SIG-M5 (cell line): ENCODE results near the gene RPL18A.

Experiments used
- DNase-seq: peaks from one replicate; lab custom pipeline; 2025; lab: John Stamatoyannopoulos, UW

RPL18A gene

DNA sequence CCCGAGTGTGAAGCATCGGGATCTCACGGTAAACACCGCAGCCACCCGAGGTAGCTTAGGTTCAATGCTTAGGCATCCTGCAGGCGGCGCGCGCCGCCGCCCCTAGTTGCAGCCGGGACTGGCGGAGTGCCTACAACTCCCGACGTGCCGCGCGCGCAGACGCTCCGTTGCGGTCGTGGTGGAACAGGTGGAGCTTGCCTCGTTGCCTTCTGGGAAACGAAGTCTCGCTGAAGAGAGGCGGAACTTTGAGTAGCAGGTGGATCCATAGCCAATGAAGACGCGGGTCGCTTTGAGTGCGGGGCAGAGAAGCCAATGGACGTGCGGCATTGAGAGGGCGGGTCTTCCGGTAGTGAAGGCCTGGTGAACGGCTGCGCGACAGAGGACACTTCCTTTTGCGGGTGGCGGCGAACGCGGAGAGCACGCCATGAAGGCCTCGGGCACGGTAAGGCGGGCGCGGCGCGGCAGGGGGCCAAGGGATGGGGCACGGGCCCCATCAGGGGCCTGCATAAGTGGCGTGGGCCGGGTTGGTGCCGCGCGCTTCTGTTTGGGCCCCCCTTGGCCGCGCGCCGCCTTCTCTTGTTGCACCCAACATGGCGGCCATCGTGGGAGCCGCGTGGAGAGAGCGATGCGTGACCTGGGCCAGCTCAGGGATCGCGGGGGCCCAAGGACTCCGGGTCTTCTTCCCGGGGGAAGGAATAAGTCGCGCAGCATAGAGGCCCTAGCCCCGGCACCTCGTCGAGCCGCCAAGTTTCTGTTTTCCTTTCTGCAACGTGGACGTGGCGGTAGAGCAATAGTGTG lies at the start of gene RPL18A:
TSS of gene RPL18A (plus strand) at position 378 of the 798 bp plus-strand sequence. CDS start at position 425, 47 bp downstream.
- peak; percentile 98 for DNase-seq

DNA sequence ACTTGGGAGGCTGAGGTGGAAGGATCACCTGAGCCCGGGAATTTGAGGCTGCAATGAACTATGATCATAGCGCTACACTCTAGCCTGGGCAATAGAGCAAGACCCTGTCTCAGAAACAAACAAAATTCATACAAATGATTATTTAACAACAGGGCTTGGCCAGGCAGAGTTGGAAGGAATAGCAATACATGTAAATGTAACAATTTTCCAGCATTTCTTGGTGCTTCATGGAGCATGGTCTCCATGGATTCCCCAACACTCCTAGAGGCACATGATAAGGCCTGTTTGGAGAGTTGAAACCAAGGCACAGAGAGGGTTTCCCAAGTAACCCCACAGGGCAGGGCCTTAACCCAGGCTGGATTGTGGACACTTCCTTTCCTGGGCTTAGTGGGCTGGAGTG lies 48.6 kb upstream of the RPL18A start:
- no peak for DNase-seq

DNA sequence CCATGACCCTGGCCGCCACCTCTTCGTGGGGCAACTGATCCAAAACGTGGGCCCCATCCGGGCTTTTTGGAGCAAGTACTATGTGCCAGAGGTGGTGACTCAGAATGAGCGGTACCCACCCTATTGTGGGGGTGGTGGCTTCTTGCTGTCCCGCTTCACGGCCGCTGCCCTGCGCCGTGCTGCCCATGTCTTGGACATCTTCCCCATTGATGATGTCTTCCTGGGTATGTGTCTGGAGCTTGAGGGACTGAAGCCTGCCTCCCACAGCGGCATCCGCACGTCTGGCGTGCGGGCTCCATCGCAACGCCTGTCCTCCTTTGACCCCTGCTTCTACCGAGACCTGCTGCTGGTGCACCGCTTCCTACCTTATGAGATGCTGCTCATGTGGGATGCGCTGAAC lies 48.0 kb upstream of the RPL18A start:
- no peak for DNase-seq

DNA sequence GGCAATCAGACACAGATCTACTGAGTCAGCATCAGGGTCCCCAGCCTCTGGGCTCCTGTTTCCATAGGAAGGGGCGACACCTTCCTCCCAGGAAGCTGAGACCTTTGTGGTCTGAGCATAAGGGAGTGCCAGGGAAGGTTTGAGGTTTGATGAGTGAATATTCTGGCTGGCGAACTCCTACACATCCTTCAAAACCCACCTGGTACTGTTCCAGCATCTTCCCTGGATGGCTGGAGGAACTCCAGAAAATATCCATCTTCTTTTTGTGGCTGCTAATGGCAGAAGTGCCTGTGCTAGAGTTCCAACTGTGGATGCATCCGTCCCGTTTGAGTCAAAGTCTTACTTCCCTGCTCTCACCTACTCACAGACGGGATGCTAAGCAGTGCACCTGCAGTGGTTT lies 47.6 kb upstream of the RPL18A start:
- no peak for DNase-seq

DNA sequence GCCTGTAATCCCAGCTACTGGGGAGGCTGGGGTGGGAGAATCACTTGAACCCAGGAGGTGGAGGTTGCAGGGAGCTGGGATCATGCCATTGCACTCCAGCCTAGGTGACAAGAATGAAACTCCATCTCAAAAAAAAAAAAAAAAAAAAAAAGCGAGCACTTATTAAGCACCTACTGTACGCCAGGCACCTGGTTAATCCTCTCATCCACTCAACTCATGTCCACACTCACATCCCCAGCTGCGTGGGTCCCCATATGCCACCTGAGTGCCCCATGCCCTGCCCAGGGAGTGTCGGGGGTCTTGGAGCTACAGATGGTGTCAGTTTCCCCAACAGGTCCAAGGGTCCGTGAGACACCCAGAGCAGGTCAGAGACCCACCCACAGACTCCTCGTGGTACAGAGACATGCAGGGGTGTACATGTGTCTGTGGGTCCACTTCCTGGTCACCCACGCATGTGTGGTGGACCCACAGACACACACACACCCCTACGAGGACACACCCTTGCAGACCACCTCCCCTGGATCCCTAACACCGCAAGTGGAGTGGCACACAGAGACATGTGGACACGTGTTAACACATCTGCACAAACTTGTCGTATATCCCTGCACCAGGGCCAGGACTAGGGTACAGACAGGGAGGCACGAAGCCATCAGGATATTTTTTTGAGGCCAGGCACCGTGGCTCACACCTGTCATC lies 41.9 kb upstream of the RPL18A start:
- DNase-seq: no peak

DNA sequence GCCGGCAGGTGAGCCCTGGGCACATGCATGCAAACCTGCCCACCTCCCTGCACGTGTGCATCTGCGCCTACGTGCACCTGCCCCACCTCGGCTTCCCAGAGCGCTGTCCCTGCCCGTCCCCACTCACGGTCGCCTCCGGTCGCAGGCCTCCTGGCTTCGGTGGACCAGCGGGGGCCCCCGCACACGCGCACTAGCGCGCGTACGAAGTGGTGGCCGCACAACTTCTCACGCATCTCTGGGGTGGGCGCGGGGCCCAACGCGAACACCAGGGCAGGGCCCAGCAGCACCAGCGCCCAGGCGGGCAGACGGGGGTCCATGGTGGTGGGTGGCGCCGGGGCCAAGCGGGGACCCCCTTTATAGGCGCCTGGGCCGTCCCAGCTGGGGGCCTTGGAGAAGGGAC lies 38.5 kb upstream of the RPL18A start, which contains the start of gene INSL3:
TSS of gene INSL3 (minus strand) at position 330 of the 400 bp plus-strand sequence. CDS start at position 317, 13 bp downstream.
- DNase-seq: no peak

DNA sequence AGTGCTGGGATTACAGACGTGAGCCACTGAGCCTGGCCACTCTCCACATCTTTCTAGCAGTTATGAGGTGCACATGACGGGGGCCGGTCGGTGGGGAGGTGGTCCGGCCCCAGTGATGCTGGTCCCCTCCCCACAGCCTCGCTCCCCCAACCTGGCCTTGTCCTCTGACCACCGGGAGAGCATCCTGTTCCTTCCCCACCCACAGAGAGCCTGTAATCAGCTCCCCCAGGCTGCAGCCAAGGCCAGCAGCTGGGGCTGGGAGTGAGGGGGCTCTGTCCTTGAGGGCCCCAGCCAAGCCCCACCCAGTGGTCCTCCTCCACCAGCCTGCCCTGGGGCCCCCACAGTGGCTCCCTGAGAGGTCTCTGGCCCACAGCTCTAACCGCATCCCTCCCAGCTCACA lies 35.4 kb upstream of the RPL18A start:
- DNase-seq: no peak

DNA sequence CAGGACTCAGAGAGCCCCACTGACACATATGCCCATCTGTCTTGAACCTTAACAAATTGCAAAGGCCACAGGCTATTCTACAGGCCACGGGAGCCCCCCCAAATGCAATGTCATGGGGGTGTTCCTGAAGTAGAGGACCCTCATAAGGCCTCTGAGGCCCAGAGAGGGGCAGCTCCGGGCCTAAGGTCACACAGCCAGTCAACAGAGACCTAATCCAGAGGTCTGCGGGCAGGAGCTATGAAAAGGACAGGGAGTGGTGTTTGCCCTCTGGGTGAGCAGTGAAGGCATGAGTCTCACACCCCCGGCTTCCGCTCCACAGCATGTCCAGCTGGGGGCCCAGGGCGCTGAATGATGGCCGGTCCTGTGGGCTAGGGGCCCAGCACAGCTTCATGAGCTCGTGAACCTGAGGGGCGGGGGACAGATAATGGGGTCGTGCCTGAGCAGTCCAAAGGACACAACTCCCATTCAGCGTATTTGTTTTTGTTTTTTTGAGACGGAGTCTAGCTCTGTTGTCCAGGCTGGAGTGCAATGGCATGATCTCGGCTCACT lies 33.1 kb upstream of the RPL18A start:
- DNase-seq: no peak

DNA sequence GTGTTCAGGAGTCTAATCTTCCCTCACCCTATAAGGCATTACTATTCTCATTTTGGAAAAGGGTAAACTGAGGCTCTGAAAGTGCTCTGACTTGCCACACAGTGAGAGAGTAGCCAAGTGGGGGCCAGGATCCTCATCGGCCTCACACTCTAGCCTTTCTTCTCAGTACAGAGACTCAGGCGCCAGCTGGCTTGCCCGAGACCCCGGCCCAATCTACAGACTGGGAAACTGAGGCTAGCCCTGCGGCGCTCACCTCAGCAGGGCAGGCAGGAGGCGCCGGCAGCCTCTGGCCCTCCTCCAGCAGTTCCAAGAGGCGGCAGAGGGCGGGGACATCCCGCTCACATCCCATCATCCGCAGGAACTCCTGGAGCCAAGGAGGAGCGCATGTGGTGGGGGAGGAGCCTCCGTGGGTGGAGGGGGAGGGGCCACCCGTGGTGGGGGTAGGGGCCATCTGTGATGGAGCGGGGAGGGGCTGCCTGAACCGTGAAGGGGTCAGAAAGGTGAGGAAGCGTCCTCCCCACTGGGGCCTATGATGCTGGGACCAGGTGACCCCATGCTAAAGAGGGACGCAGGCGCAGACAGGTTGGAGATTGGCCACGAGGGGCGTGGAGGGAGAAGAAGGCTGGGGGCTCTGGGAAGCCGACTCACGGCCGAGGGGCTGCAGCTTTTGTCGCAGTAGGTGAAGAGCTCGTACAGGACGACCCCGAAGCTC lies 29.7 kb upstream of the RPL18A start:
- no peak for DNase-seq

DNA sequence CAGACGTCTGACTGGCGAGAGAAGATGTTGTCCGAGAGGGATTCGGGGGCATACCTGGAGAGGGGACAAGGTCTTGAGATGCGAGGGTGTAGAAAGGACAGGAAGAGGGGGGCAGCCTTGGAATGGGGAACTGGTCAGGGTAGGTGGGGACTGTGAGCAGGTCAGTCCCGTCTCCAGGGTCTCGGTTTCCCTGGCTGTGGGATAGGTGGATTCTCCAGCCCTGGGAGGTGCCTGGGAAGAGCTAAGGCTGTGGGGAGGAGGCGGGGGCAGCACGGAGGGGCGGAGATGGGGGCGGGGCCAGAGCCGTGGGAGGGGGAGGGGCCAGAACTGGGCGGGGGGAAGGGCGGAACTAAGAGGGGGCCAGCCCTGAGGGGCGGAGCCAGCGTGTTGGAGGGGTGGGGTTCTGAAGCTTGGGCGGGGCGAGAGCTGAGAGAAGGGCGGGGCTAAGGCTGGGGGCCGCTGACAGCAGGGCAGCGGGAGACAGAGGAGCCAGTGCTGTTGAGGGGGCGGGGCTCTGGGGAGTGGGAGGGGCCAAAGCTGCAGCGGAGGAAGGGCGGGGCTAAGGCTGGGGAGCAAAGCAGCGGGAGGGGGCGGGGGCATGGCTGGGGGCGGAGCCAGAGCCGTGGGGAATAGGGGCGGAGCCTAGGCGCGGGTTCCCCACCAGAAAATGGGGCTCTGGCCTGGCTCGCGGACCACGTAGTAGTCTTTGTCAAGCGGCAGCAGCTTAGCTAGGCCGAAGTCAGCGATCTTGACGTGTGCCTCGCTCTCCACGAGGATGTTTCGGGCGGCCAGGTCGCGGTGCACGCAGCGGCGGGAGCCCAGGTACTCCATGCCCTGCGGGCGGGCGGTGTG lies 28.9 kb upstream of the RPL18A start:
- DNase-seq: no peak

DNA sequence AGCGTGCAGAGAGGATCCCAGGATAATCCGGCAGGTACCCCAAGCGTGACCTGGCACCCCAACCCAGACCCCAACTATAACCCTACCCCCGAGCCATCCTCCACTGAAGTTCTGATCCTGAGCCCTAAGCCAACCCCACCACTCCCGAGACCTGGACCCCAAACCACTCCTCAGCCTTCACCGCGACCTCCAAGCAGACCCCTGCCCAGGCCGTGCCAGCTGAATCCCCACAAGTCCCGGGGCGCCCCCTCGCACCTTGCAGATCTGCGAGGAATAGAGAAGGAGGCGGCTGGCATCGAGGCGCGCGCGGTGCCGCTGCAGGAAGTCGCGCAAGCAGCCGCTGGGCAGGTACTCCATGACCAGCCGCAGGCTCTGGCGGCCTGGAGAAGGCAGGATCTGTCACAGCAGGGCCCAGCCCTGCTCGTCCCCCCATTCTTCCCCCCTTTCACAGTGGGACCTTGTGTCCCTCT lies 28.3 kb upstream of the RPL18A start:
- DNase-seq: no peak

DNA sequence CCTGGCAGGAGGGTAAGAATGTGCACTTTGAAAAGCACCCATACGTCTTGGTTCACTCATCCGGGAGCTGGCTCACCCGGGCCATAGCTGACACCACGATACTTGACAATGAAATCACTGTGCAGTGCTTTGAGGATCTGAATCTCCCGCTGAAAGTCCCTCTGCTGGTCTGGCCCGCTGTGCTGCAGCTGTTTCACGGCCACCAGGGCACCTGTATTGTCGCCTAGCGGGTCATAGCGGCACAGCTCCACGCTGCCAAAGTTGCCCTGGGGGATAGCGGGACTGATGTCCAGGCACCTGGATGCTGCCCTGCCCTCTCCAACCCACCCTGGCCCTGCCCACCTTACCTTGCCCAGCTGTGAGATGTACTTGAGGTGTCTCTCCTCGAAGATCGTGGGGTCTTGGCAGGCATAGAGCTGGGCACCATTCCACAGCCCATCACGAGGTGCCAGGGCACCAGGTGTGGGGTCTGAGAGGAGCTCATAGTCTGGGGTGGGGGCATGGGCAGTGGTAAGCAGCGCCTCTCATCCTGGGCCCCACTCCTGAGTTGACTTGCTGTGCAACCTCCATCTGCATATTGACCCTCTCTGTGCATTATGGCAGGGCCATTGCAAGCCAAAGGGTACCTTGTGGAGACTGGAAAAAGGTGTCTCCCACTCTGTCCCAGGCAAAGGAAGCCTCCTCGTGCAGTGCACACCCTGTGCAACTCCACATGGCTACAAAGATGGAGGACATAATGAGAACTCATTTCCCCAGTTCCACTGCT lies 27.1 kb upstream of the RPL18A start:
- no peak for DNase-seq

DNA sequence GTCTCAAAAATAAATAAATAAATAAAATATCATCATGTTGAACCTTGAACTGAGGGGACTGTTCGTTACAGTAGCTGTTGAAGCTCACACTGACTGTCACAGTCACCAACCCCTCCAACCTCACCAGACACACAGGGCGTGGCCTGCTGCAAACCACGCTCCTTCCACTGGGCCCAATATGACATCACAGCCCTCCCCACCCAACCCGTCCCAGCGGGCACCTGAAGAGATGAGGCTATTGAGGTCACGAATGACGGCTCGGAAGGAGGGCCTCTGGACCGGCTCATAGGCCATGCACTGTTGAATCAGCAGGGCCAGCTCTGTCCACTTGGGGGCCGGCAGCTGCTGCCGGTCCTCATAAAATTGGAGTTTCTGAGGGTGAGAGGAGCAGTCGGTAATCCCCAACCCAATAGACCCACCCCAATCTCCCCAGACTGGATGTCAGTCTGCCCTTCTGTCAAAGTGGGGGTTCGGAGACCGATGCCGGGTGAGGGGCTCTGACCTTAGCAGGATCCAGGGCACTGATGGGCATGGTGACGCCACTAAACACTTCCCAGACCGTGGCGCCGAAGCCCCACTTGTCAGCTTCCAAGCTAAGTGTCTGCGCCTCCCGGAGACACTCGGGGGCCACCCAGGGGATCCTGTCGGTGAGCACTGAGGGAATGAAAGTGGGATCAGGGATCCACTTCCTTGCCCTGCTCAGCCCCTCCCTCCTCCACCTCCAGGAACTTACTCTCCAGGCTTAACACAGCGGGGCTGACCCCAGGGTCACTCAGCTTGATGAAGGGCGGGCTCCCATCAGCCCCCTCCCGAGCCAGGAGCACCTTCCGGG lies 25.1 kb upstream of the RPL18A start:
- DNase-seq: no peak

DNA sequence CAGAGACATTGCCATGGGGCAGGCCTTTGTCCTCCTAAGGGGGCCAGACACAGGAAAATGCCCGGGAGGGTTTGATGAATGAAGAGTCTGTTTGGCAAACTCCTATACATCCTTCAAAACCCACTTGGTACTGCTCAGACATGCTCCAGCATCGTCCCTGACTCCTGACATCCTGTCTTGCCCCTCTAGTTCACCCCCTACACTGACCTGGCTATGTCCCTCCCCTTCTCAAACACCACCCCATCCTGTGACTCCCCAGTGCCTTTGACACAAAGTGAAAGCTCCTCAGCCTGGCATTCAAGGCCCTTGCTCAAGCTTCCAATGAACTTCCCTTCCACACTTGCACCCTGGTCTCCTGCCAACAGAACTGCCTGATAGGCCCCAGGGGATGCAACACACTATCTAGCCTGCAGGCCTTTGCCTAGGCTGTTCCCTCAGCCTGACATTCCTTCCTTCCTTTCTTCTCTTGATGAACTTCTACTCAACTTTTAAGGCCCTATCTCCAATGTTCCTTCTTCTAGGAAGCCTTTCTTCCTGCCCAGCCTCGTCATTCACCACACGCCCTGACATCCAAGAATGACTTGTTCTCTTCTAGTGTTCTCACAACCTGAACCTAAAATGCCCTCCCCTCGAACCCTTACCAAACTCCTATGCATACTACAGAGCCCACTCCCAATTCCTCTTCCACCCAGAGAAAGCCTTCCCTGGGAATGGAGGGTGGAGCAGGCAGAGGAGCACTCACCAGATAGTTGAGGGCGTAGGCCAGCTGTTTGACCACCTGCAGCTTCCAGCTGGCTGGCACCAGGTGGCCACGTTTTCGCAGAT lies 24.3 kb upstream of the RPL18A start:
- DNase-seq: no peak

DNA sequence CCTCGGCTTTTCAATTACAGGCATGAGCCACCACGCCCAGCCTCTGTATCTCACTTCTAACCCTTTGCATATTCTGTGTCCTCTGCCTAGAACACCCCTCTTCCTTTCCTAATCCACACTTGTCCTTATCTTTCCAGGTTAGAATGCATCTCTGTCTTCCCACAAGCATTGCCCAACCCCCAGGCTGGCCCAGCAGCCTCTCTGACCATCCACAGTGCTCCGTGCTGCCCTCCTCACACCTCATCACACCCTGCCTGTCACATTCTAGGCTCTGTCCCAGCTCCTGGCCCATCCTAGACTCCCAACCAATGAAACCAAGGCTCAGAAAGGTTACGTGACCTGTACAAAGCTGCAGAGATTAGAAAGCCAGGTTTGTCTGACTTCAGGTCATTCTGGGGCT lies 23.2 kb upstream of the RPL18A start:
- no peak for DNase-seq

DNA sequence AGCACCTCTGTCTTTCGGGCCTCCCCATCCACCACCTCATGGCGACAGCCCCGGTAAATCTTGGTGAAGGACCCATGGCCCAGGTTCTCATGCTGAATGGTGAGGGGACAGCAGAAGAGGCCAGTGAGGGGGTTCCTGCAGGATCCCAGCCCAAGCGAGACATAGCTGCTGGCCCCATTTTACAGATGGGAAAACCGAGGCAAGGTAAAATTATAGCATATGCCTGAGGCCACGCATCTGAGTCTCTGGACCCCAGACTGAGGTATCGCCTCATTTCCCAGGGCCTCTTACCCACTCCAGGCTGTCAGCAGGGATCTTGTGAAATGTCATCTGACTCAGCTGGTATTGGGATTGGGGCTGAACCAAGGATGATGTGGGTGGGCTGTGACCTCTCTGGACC lies 21.7 kb upstream of the RPL18A start:
- no peak for DNase-seq

DNA sequence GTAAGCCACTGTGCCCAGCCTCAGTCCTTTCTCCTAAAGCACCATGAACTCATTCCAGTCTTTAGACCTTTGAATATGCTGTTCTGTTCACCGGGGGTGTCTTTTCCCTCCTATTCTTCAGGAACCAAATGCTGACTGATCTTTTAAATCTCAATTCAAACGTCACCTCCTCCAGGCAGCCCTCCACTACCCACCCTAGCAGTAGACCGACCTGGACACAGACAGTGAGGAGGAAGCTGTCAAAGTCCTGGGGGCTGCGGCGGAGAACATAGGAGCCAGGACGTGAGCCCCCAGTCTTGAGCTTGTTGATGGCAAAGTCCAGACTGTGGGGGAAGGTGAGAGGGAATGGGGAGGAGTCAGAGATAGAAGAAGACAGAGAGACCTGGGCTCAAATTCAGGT lies 19.7 kb upstream of the RPL18A start:
- DNase-seq: no peak

DNA sequence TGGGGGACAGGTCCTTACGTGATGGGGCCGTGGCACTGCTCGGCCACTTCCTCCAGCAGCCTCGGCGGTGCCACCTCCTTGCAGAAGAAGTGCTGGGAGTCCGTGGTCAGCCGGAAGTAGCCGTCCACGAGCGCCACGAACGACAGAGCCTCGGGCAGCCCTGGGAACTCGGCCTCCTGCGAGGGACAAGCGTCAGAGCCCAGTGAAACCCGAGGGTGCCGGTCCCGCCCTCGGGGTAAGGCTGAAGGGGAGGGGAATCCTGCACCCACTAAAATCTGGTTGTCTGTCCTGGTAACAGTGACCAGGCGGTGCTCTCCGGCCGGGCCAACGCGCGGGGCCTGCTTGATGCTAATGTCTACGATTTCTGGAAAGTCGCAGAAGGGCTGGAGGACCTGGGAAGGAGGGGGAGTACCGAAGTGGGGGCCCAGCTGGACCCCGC lies 18.3 kb upstream of the RPL18A start:
- no peak for DNase-seq
